MCF 10A (cell line): ENCODE data around the gene ARL15. TPM values are rescaled to one million over a fixed set of nuclear protein-coding genes. Genes with fewer than 3 reads are reported as not detected.

Source experiments
- BruUV-seq: library from RNA; stranded (reverse); fragments of 400-500 nt; replicated peaks from 2 replicates; lab custom pipeline; 2021; lab: Mats Ljungman, UMichigan
- CTCF ChIA-PET: fragments of 300-600 bp; sonication (Branson Sonifier 250); formaldehyde crosslinking; extraction: SDS; loops from one replicate; lab custom pipeline; 2021; ENCODE audit warnings: antibody characterized with exemption, inconsistent platforms; lab: Yijun Ruan, JAX
- POLR2A ChIA-PET: fragments of 300-600, 350-650 bp; sonication (Branson Sonifier 250); formaldehyde crosslinking; extraction: SDS; loops from one replicate; lab custom pipeline; 2020; ENCODE audit warnings: antibody characterized with exemption, inconsistent platforms; lab: Yijun Ruan, JAX
- DNase-seq: peaks from one replicate; pipeline ENCODE4 v3.0.0-alpha.2; 2018; ENCODE audit not compliant: unreplicated experiment
- H3K27ac Mint-ChIP-seq: one replicate; pipeline ENCODE4 v1.8.0; 2022; ENCODE audit warnings: mild to moderate bottlenecking, low read depth, mixed read lengths; ENCODE audit not compliant: unreplicated experiment
- H3K27me3 Mint-ChIP-seq: one replicate; pipeline ENCODE4 v1.8.0; 2022; ENCODE audit warnings: mixed read lengths; ENCODE audit not compliant: insufficient read depth, unreplicated experiment
- H3K36me3 Mint-ChIP-seq: one replicate; pipeline ENCODE4 v1.8.0; 2022; ENCODE audit warnings: mild to moderate bottlenecking, moderate library complexity, mixed read lengths; ENCODE audit not compliant: insufficient read depth, unreplicated experiment
- H3K4me1 Mint-ChIP-seq: one replicate; pipeline ENCODE4 v1.8.0; 2022; ENCODE audit warnings: mixed read lengths; ENCODE audit not compliant: insufficient read depth, unreplicated experiment
- H3K4me3 Mint-ChIP-seq: one replicate; pipeline ENCODE4 v1.8.0; 2022; ENCODE audit warnings: mild to moderate bottlenecking, moderate library complexity, mixed read lengths; ENCODE audit not compliant: unreplicated experiment
- H3K9me3 Mint-ChIP-seq: one replicate; pipeline ENCODE4 v1.8.0; 2022; ENCODE audit warnings: mixed read lengths; ENCODE audit not compliant: unreplicated experiment
- CTCF ChIP-seq: fragments of 200-600 bp; IDR thresholded peaks from one replicate; pipeline ENCODE4 v1.8.0; 2022; ENCODE audit warnings: antibody characterized with exemption, mild to moderate bottlenecking; ENCODE audit not compliant: unreplicated experiment
- intact Hi-C: fragments of 100-400 bp; cut with micrococcal nuclease; formaldehyde crosslinking; loops from 2 replicates; pipeline ENCODE4 v1.14.1; 2022
- total RNA-seq: library from RNA; stranded (reverse); gene quantifications from 2 replicates; pipeline ENCODE4 v1.2.3, GENCODE V29; 2022

The ARL15 gene
- total RNA-seq, 1 experiment from 2014 or later: 11.3 TPM

- no peak for DNase-seq
- BruUV-seq: no TSS peak
- H3K36me3 Mint-ChIP-seq: no peaks in the 10 kb centered on the region
- POLR2A ChIA-PET: interaction anchor here (1.1 kb wide), 1 partner anchor 17 kb away, joined by 3 read pairs; no protein-coding TSS in a partner anchor
- H3K4me1 Mint-ChIP-seq: no peaks in the 10 kb centered on the region
- intact Hi-C loops: no loop called here
- CTCF ChIA-PET: no interaction called here
- H3K27ac Mint-ChIP-seq: no peak overlapping the region
- TF ChIP-seq CTCF: no peak
- H3K27me3 Mint-ChIP-seq: no peaks in the 10 kb centered on the region
- H3K4me3 Mint-ChIP-seq: no peak overlapping the region
- H3K9me3 Mint-ChIP-seq: no peaks in the 10 kb centered on the region
Observed at GRCh38 chr5:54037205-54037604, 273.2 kb downstream of the ARL15 start.

- H3K27ac Mint-ChIP-seq: no peak overlapping the region
- POLR2A ChIA-PET: no interaction called here
- BruUV-seq: no TSS peak
- no peak for TF ChIP-seq CTCF
- DNase-seq: no peak
- H3K27me3 Mint-ChIP-seq: no peaks in the 10 kb centered on the region
- intact Hi-C loops: no loop called here
- no peaks in the 10 kb centered on the region for H3K36me3 Mint-ChIP-seq
- no peaks in the 10 kb centered on the region for H3K9me3 Mint-ChIP-seq
- CTCF ChIA-PET: no interaction called here
- H3K4me3 Mint-ChIP-seq: no peak overlapping the region
- no peaks in the 10 kb centered on the region for H3K4me1 Mint-ChIP-seq
Observed at GRCh38 chr5:54030981-54031380, 279.4 kb downstream of the ARL15 start.

- intact Hi-C loops: loop anchor here (1.0 kb wide), 1 partner anchor 30 kb away; no protein-coding TSS in a partner anchor
Observed at GRCh38 chr5:54024466-54024865, 285.9 kb downstream of the ARL15 start.

GRCh38 chr5:54022223-54022622 is 288.1 kb downstream of the ARL15 start:
- no peak overlapping the region for H3K4me3 Mint-ChIP-seq
- H3K4me1 Mint-ChIP-seq: peaks cover 16% of the 10 kb centered on the region
- TSS peak; percentile 47 for BruUV-seq
- H3K36me3 Mint-ChIP-seq: no peaks in the 10 kb centered on the region
- ChIA-PET CTCF (no interaction called here), POLR2A (no interaction called here)
- no peaks in the 10 kb centered on the region for H3K9me3 Mint-ChIP-seq
- H3K27ac Mint-ChIP-seq: peak overlapping the region; percentile 68
- intact Hi-C loops: no loop called here
- no peak for DNase-seq
- no peak for TF ChIP-seq CTCF
- no peaks in the 10 kb centered on the region for H3K27me3 Mint-ChIP-seq

More at GRCh38 chr5:54024466-54024865, 285.9 kb downstream of the ARL15 start:
- peak overlapping the region; percentile 63 for H3K27ac Mint-ChIP-seq
- peak; percentile 47 for DNase-seq
- no peaks in the 10 kb centered on the region for H3K9me3 Mint-ChIP-seq
- peaks cover 16% of the 10 kb centered on the region for H3K4me1 Mint-ChIP-seq
- H3K27me3 Mint-ChIP-seq: no peaks in the 10 kb centered on the region
- ChIA-PET CTCF (no interaction called here), POLR2A (interaction anchor here (0.7 to 1.2 kb wide), 2 partner anchors 13 to 17 kb away, joined by 3 to 5 read pairs; no protein-coding TSS in a partner anchor)
- TF ChIP-seq CTCF: no peak
- H3K4me3 Mint-ChIP-seq: no peak overlapping the region
- no TSS peak for BruUV-seq
- H3K36me3 Mint-ChIP-seq: no peaks in the 10 kb centered on the region
